Right lobe of liver (tissue), 6 donors: ENCODE data around the gene NUP133. TPM values are rescaled to one million over a fixed set of nuclear protein-coding genes. Genes with fewer than 3 reads are reported as not detected.

Source experiments
- ATAC-seq, 4 donors: fragments of 200-7000 bp; cut with Tn5 transposase; one replicate each; pipeline ENCODE4 v1.9.1; 2020; ENCODE audit warnings: mild to moderate bottlenecking in 4 of 4, moderate library complexity in 4 of 4
- DNase-seq, 3 donors: peaks; one replicate each; pipeline ENCODE4 v3.0.0-alpha.2; 2020
- H3K27ac ChIP-seq, 3 donors: fragments of 200-600 bp; one replicate each; pipeline ENCODE4 v1.8.0; 2022
- H3K27me3 ChIP-seq, 2 donors: fragments of 200-600 bp; one replicate each; pipeline ENCODE4 v1.8.0; 2022
- H3K36me3 ChIP-seq, 4 donors: fragments of 200-600 bp; sonication (generic) in 1 of 4; one replicate each; pipeline versions ENCODE4 v1.5.1 to v1.8.0; 2017 to 2022; ENCODE audit warnings: control low read depth in 1 of 4
- H3K4me1 ChIP-seq, 4 donors: fragments of 200-600 bp; sonication (generic) in 1 of 4; one replicate each; pipeline versions ENCODE4 v1.5.1 to v1.8.0; 2017 to 2022; ENCODE audit warnings: control low read depth in 1 of 4
- H3K4me3 ChIP-seq, 3 donors: fragments of 200-600 bp; one replicate each; pipeline ENCODE4 v1.8.0; 2022
- H3K9me3 ChIP-seq, 4 donors: fragments of 200-600 bp; sonication (generic) in 1 of 4; one replicate each; pipeline versions ENCODE4 v1.5.1 to v1.8.0; 2017 to 2022; ENCODE audit warnings: control low read depth in 1 of 4
- POLR2A ChIP-seq: fragments of 450-650 bp; IDR thresholded peaks from one replicate; pipeline ENCODE4 v1.6.1; 2017; ENCODE audit warnings: antibody characterized with exemption, mild to moderate bottlenecking
- WGBS: methylation state at CpG from one replicate; pipeline ENCODE4 v1.1.6; 2018; ENCODE audit warnings: low coverage, low lambda C conversion rate; ENCODE audit not compliant: insufficient coverage; ENCODE audit errors: missing lambda C conversion rate; 5-methylcytosine and 5-hydroxymethylcytosine counted together
- intact Hi-C, 2 donors: fragments of 100-400 bp; cut with DNase I; formaldehyde crosslinking; loops; one replicate each; pipeline versions ENCODE4 v1.11.2 to v1.14.1; 2022
- total RNA-seq, 6 experiments: library from RNA; depleted of rRNA in 2 of 6; stranded (reverse); fragments of >200 nt in 2 of 6; fragmentation: NEBNext Ultra II Directional in 3 of 6; extraction: Animal tissue kit (Norgen Biotek cat#: 25700) in 3 of 6; gene quantifications; one replicate each; pipeline versions ENCODE4 v1.1.0 to v1.2.4, GENCODE V29; 2016 to 2023
- TF ChIP-seq, protein P1 (sequence below), 4 donors: fragments of 200-600 bp in 3 of 4; fragments of 450-650 bp in 1 of 4; IDR thresholded peaks; one replicate each; pipeline versions ENCODE4 v1.5.1 to v1.8.0; 2016 to 2022; ENCODE audit warnings: antibody characterized with exemption in 4 of 4, mild to moderate bottlenecking in 2 of 4
- donor health status: DM: no; HTN: yes; CAD: no.
- donor health status: DM: no; HTN: no; CAD: no.
- donor health status: DM: no; HTN: no; CAD: no.
- donor health status: DM: no; HTN: yes; CAD: no.
- donor health status: DM: no; HTN: yes; CAD: no.

NUP133 gene
- total RNA-seq, 6 experiments from 2014 or later, result 8.5 to 14.4 (median 11.5) TPM

DNA sequence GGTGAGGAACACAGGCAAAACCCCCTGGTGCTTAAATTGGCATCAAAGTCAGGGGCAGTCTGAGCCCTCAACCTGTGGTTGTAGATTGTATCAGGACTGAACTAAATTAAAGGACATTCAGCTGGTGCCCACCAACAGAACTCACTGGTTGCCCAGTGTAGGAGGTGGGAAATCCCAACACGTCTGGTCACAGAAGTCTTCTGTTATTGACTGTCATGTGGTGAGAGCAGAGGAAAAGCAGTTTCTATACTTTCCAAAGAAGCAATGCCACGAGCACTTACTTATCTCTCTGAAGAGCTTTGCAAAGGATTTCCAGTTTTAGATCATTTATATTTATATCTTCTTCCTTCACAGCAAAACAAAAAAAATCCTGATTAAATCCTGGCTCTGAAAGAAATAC lies 59.3 kb downstream of the NUP133 start:
- H3K4me1 ChIP-seq, result no peaks in the 10 kb centered on the region
- ATAC-seq (no peak), DNase-seq (no peak)
- no peak for TF ChIP-seq POLR2A
- 65% methylated on average over 2 of the region's 2 CpGs for WGBS
- H3K27ac ChIP-seq, result no peak overlapping the region
- H3K4me3 ChIP-seq, result no peak overlapping the region
- H3K36me3 ChIP-seq, result peaks cover 0 to 34% (median 12%) of the 10 kb centered on the region in 4 donors
- no peaks in the 10 kb centered on the region for H3K9me3 ChIP-seq
- H3K27me3 ChIP-seq, result no peaks in the 10 kb centered on the region
- intact Hi-C loops, result no loop called here

DNA sequence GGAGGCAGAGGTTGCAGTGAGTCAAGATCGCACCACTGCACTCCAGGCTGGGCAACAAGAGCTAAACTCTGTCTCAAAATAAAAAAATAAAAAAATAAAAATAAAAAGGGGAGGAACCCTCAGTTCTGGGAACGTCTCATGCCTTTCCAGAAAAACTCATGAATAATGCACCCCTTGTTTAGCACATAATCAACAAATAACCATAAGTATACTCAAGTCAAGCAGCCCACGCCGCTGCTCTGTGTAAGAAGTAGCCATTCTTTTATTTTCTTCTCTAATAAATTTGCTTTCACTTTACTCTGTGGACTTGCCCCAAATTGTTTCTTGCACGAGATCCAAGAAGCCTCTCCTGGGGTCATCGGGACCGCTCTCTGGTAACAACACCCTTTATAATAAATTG lies 59.8 kb downstream of the NUP133 start:
- no peak overlapping the region for H3K27ac ChIP-seq
- H3K27me3 ChIP-seq, result no peaks in the 10 kb centered on the region
- ATAC-seq, result no peak
- TF ChIP-seq, protein P1, sequence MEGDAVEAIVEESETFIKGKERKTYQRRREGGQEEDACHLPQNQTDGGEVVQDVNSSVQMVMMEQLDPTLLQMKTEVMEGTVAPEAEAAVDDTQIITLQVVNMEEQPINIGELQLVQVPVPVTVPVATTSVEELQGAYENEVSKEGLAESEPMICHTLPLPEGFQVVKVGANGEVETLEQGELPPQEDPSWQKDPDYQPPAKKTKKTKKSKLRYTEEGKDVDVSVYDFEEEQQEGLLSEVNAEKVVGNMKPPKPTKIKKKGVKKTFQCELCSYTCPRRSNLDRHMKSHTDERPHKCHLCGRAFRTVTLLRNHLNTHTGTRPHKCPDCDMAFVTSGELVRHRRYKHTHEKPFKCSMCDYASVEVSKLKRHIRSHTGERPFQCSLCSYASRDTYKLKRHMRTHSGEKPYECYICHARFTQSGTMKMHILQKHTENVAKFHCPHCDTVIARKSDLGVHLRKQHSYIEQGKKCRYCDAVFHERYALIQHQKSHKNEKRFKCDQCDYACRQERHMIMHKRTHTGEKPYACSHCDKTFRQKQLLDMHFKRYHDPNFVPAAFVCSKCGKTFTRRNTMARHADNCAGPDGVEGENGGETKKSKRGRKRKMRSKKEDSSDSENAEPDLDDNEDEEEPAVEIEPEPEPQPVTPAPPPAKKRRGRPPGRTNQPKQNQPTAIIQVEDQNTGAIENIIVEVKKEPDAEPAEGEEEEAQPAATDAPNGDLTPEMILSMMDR (IDR thresholded peaks at IDR 0.05), result no peak
- peaks cover 0 to 39% (median 12%) of the 10 kb centered on the region in 4 donors for H3K36me3 ChIP-seq
- no peak for DNase-seq
- no peaks in the 10 kb centered on the region for H3K4me1 ChIP-seq
- intact Hi-C loops, result no loop called here
- H3K9me3 ChIP-seq, result no peaks in the 10 kb centered on the region
- no peak overlapping the region for H3K4me3 ChIP-seq
- WGBS, result 92% methylated on average over 7 of the region's 7 CpGs

DNA sequence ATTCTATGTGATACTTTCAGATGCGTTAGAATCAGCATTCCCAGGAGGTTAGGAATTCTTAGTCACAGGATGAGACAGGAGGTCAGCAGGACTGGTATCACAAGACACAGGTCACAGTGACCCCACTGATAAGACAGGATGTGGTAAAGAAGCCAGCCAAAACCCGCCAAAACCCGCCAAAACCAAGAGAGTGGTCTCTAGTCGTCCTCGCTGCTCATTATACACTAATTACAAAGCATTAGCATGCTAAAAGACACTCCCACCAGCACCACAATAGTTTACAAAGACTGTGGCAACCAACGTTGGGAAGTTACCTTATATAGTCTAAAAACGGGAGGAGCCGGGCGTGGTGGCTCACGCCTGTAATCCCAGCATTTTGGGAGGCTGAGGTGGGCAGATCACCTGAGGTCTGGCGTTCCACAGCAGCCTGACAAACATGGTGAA lies 60.3 kb downstream of the NUP133 start:
- ATAC-seq, result no peak
- Histone ChIP-seq H3K36me3 (peaks cover 0 to 42% (median 12%) of the 10 kb centered on the region in 4 donors), H3K4me1 (no peaks in the 10 kb centered on the region), H3K27ac (no peak overlapping the region), H3K9me3 (no peaks in the 10 kb centered on the region), H3K27me3 (no peaks in the 10 kb centered on the region), H3K4me3 (no peak overlapping the region)
- TF ChIP-seq POLR2A, result no peak
- TF ChIP-seq, protein P1 (IDR thresholded peaks at IDR 0.05), result no peak
- no peak for DNase-seq
- WGBS, result 83% methylated on average over 9 of the region's 11 CpGs
- intact Hi-C loops, result no loop called here

DNA sequence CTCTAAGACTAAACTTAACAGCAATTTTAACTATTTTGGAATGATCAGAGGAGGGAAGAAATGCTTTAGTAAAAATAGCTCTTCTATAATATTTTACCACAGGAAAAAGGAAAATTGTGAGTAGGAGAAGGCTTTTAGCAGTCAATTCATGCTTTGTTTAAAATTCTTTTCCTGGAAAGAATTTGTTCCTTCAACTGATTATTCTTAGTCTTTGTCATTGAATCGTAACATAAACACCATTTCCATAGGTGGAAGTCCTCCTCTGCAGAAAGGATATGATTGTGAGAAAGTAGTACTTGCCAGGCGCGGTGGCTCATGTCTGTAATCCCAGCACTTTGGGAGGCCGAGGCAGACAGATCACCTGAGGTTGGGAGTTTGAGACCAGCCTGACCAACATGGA lies 62.3 kb downstream of the NUP133 start:
- TF ChIP-seq POLR2A, result no peak
- TF ChIP-seq, protein P1 (IDR thresholded peaks at IDR 0.05), result no peak
- 87% methylated on average over 4 of the region's 4 CpGs for WGBS
- DNase-seq (no peak), ATAC-seq (no peak)
- H3K4me1 ChIP-seq, result no peaks in the 10 kb centered on the region
- no peak overlapping the region for H3K27ac ChIP-seq
- no peak overlapping the region for H3K4me3 ChIP-seq
- peaks cover 0 to 53% (median 8%) of the 10 kb centered on the region in 4 donors for H3K36me3 ChIP-seq
- H3K9me3 ChIP-seq, result no peaks in the 10 kb centered on the region
- H3K27me3 ChIP-seq, result no peaks in the 10 kb centered on the region
- intact Hi-C loops, result no loop called here

DNA sequence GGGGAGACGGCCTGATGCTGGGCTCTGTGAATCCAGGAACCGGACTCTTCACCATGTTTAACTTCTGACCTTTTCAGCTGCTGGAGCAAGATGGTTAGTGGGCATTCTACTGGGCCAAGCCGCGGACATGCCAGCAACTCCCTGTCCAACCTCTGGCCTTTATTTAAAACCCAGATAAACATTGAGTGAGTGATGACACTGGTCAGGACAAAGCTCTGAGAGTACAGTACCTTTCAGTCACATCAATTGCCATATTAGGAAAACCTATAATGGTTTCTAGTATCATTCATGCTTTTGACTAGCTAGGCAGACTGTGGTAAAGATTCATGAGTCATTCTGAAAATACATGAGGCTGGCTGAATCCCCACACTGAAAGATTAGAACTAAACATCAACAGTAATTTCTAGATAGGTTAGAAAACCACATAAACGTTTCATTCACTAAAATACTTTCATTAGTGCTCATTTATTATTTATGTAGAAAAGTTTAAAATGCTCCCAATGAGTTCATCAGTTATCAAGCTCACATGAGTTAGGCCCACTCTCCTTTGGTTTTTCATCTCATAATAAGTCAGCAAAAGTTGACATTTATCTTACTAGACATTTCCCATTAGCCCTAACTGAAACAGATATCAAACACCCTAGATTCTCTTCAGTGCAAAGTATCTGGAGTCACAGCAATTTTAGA lies 67.1 kb downstream of the NUP133 start:
- Histone ChIP-seq H3K9me3 (no peaks in the 10 kb centered on the region), H3K4me1 (no peaks in the 10 kb centered on the region), H3K36me3 (peaks cover 0 to 31% (median 5%) of the 10 kb centered on the region in 4 donors), H3K27me3 (no peaks in the 10 kb centered on the region), H3K4me3 (no peak overlapping the region), H3K27ac (no peak overlapping the region)
- WGBS, result 55% methylated on average over 4 of the region's 5 CpGs
- DNase-seq (no peak), ATAC-seq (no peak)
- TF ChIP-seq, protein P1 (IDR thresholded peaks at IDR 0.05), result no peak
- no peak for TF ChIP-seq POLR2A
- intact Hi-C loops, result no loop called here
